ENCODE results near the gene GHR. TPM values are rescaled to one million over a fixed set of nuclear protein-coding genes. Genes with fewer than 3 reads are reported as not detected.

Gene GHR
- total RNA-seq, 2 experiments from 2014 or later, result not detected

- H3K4me3 ChIP-seq (ENCODE audit: low read depth, low read length, poor library complexity, severe bottlenecking), result no peak overlapping the region
- BruUV-seq (replicated peaks), result no TSS peak
- intact Hi-C loops (cut with micrococcal nuclease; ENCODE audit: unreplicated experiment), result no loop called here
- H3K4me1 ChIP-seq (ENCODE audit: insufficient read depth, low read length, poor library complexity, severe bottlenecking), result no peaks in the 10 kb centered on the region
- H3K9me2 ChIP-seq (ENCODE audit: insufficient read depth, low read length), result no peaks in the 10 kb centered on the region
- no peaks in the 10 kb centered on the region for H4K20me1 ChIP-seq (ENCODE audit: insufficient read depth, low read length)
- H2AFZ ChIP-seq (ENCODE audit: low read length), result no peak overlapping the region
- DNase-seq (ENCODE audit: low spot score), result no peak
- ChIA-PET CTCF (ENCODE audit: unreplicated experiment) (no interaction called here), POLR2A (no interaction called here)
- no peaks in the 10 kb centered on the region for H3K9me3 ChIP-seq (ENCODE audit: low read length)
- no peaks in the 10 kb centered on the region for H3K36me3 ChIP-seq (ENCODE audit: insufficient read depth, low read length)
- no peak overlapping the region for H3K27ac ChIP-seq (ENCODE audit: low read depth, low read length, poor library complexity, severe bottlenecking)
- H3K4me2 ChIP-seq (ENCODE audit: low read length), result no peak overlapping the region
- H3K79me2 ChIP-seq (ENCODE audit: insufficient read depth, low read depth, low read length), result no peaks in the 10 kb centered on the region
- TF ChIP-seq EZH2phosphoT487 (IDR thresholded peaks at IDR 0.05; ENCODE audit: borderline replicate concordance, low read depth, low read length), result no peak
- TF ChIP-seq, protein P1, sequence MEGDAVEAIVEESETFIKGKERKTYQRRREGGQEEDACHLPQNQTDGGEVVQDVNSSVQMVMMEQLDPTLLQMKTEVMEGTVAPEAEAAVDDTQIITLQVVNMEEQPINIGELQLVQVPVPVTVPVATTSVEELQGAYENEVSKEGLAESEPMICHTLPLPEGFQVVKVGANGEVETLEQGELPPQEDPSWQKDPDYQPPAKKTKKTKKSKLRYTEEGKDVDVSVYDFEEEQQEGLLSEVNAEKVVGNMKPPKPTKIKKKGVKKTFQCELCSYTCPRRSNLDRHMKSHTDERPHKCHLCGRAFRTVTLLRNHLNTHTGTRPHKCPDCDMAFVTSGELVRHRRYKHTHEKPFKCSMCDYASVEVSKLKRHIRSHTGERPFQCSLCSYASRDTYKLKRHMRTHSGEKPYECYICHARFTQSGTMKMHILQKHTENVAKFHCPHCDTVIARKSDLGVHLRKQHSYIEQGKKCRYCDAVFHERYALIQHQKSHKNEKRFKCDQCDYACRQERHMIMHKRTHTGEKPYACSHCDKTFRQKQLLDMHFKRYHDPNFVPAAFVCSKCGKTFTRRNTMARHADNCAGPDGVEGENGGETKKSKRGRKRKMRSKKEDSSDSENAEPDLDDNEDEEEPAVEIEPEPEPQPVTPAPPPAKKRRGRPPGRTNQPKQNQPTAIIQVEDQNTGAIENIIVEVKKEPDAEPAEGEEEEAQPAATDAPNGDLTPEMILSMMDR (conservative IDR thresholded peaks at IDR 0.05; ENCODE audit: low read length), result no peak
These were observed 344.9 kb downstream of the GHR start for GRCh38 chr5:42768106-42768504.

DNA sequence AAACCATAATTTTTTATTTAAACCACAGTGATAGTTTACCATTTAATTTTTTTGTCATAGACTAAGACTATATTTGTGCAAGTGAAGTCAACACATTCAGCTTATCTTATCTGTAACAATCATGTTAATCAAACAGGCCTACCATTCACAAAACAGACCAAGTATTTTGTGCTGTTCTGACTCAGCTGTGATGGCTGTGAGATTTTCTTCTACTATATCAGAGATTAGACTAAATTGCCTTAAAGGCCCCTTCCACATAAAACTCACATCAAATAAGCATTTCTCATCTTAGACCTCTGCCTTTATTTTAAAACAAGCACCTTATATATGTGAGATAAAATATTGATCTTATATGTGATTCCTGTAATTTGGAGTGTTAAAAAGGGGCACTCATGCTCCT, 346.8 kb downstream of the GHR start:
- ChIA-PET POLR2A (interaction anchor here (0.7 kb wide), 1 partner anchor 914 kb away, joined by 3 read pairs; no protein-coding TSS in a partner anchor), CTCF (ENCODE audit: unreplicated experiment) (no interaction called here)
- H3K9me2 ChIP-seq (ENCODE audit: insufficient read depth, low read length), result no peaks in the 10 kb centered on the region
- TF ChIP-seq, protein P1 (conservative IDR thresholded peaks at IDR 0.05; ENCODE audit: low read length), result no peak
- no peak for TF ChIP-seq EZH2phosphoT487 (IDR thresholded peaks at IDR 0.05; ENCODE audit: borderline replicate concordance, low read depth, low read length)
- no peak for DNase-seq (ENCODE audit: low spot score)
- H3K4me3 ChIP-seq (ENCODE audit: low read depth, low read length, poor library complexity, severe bottlenecking), result no peak overlapping the region
- no peaks in the 10 kb centered on the region for H3K4me1 ChIP-seq (ENCODE audit: insufficient read depth, low read length, poor library complexity, severe bottlenecking)
- H3K9me3 ChIP-seq (ENCODE audit: low read length), result no peaks in the 10 kb centered on the region
- no TSS peak for BruUV-seq (replicated peaks)
- no peaks in the 10 kb centered on the region for H4K20me1 ChIP-seq (ENCODE audit: insufficient read depth, low read length)
- H3K79me2 ChIP-seq (ENCODE audit: insufficient read depth, low read depth, low read length), result no peaks in the 10 kb centered on the region
- H2AFZ ChIP-seq (ENCODE audit: low read length), result no peak overlapping the region
- no peaks in the 10 kb centered on the region for H3K36me3 ChIP-seq (ENCODE audit: insufficient read depth, low read length)
- intact Hi-C loops (cut with micrococcal nuclease; ENCODE audit: unreplicated experiment), result no loop called here
- no peak overlapping the region for H3K27ac ChIP-seq (ENCODE audit: low read depth, low read length, poor library complexity, severe bottlenecking)
- H3K4me2 ChIP-seq (ENCODE audit: low read length), result no peak overlapping the region
